ENCODE measurements around the gene ZNF787.

The ZNF787 gene

GRCh38 chr19:56158170-56158757 is 37.2 kb upstream of the ZNF787 start:
- no peak for ATAC-seq
- no peak for TF ChIP-seq SNAI2 (CRISPR knock-in tag; IDR thresholded peaks at IDR 0.05)
- no peak for TF ChIP-seq CREB5 (CRISPR knock-in tag; IDR thresholded peaks at IDR 0.05; ENCODE audit: low read depth)
- no peak for TF ChIP-seq PATZ1 (CRISPR knock-in tag; IDR thresholded peaks at IDR 0.05; ENCODE audit: borderline replicate concordance)
- no peak for TF ChIP-seq RARB (CRISPR knock-in tag; IDR thresholded peaks at IDR 0.05)
- TF ChIP-seq ZFP3 (CRISPR knock-in tag; IDR thresholded peaks at IDR 0.05), result no peak
- TF ChIP-seq ZFP30 (CRISPR knock-in tag; IDR thresholded peaks at IDR 0.05), result no peak
- no peak for TF ChIP-seq TCF4 (CRISPR knock-in tag; IDR thresholded peaks at IDR 0.05; ENCODE audit: borderline replicate concordance)

GRCh38 chr19:56156768-56157167 is 35.7 kb upstream of the ZNF787 start:
- TF ChIP-seq POU6F1 (CRISPR knock-in tag; IDR thresholded peaks at IDR 0.05; ENCODE audit: borderline replicate concordance, low read depth), result no peak
- no peak for ATAC-seq

GRCh38 chr19:56155124-56155687 is 34.1 kb upstream of the ZNF787 start:
- ATAC-seq, result peak; percentile 64; the same call in 2 of the 3 replicates

More at GRCh38 chr19:56155124-56155687, 34.1 kb upstream of the ZNF787 start:
- TF ChIP-seq ZC3H10 (CRISPR knock-in tag; IDR thresholded peaks at IDR 0.05) (no peak), TSHZ2 (CRISPR knock-in tag; IDR thresholded peaks at IDR 0.05) (no peak), ARNTL (CRISPR knock-in tag; IDR thresholded peaks at IDR 0.05; ENCODE audit: borderline replicate concordance, low read depth) (no peak), ESRRG (CRISPR knock-in tag; IDR thresholded peaks at IDR 0.05) (no peak), RARB (CRISPR knock-in tag; IDR thresholded peaks at IDR 0.05) (no peak), GLIS3 (CRISPR knock-in tag; IDR thresholded peaks at IDR 0.05) (no peak), ISL1 (CRISPR knock-in tag; IDR thresholded peaks at IDR 0.05) (no peak), ZFP30 (CRISPR knock-in tag; IDR thresholded peaks at IDR 0.05) (no peak), OSR1 (CRISPR knock-in tag; IDR thresholded peaks at IDR 0.05) (no peak), TOX (CRISPR knock-in tag; IDR thresholded peaks at IDR 0.05; ENCODE audit: borderline replicate concordance) (no peak), ZNF8 (CRISPR knock-in tag; IDR thresholded peaks at IDR 0.05) (no peak), CSRNP3 (CRISPR knock-in tag; IDR thresholded peaks at IDR 0.05) (no peak)

Data from SK-N-SH treated with all-trans-retinoic acid at 6 μM for 48 hours (cell line).